Natural killer cell (primary cell): ENCODE data around the gene VSTM2B. TPM values are rescaled to one million over a fixed set of nuclear protein-coding genes. Genes with fewer than 3 reads are reported as not detected.

Experiments
- ATAC-seq, 3 donors: fragments of 150-1000 bp in 2 of 3; fragments of 200-7000 bp in 1 of 3; cut with Tn5 transposase; 1 replicate in 1 of 3; 2 replicates in 2 of 3; pipeline ENCODE4 v1.10.0; 2021; ENCODE audit warnings: mild to moderate bottlenecking in 2 of 3, moderate library complexity in 2 of 3
- DNase-seq, 2 donors: peaks; one replicate each; pipeline versions ENCODE4 v3.0.0 to v3.0.0-alpha.2; 2013 to 2021; ENCODE audit warnings: mixed read lengths in 1 of 2
- H3K27ac ChIP-seq: one replicate; pipeline ENCODE4 v1.5.1; 2013; ENCODE audit warnings: mild to moderate bottlenecking, low read length
- H3K27me3 ChIP-seq: one replicate; pipeline ENCODE4 v1.6.1; 2013; ENCODE audit warnings: low read length; ENCODE audit not compliant: control insufficient read depth, insufficient read depth
- H3K36me3 ChIP-seq: one replicate; pipeline ENCODE4 v1.6.1; 2013; ENCODE audit warnings: low read length; ENCODE audit not compliant: control insufficient read depth, insufficient read depth
- H3K4me1 ChIP-seq: one replicate; pipeline ENCODE4 v1.6.1; 2013; ENCODE audit warnings: low read length; ENCODE audit not compliant: control insufficient read depth, insufficient read depth
- H3K4me3 ChIP-seq: one replicate; pipeline ENCODE4 v1.5.1; 2013; ENCODE audit warnings: low read length
- H3K9me3 ChIP-seq: one replicate; pipeline ENCODE4 v1.6.1; 2013; ENCODE audit warnings: low read length; ENCODE audit not compliant: control insufficient read depth, insufficient read depth
- H3K27ac Mint-ChIP-seq, 2 donors: one replicate each; pipeline ENCODE4 v1.8.0; 2022; ENCODE audit warnings: mild to moderate bottlenecking in 2 of 2, mixed read lengths in 2 of 2, moderate library complexity in 1 of 2
- H3K27me3 Mint-ChIP-seq, 2 donors: one replicate each; pipeline ENCODE4 v1.8.0; 2022; ENCODE audit warnings: low read depth in 2 of 2, mixed read lengths in 2 of 2
- H3K36me3 Mint-ChIP-seq: one replicate; pipeline ENCODE4 v1.8.0; 2022; ENCODE audit warnings: mixed read lengths
- H3K4me1 Mint-ChIP-seq, 2 donors: one replicate each; pipeline ENCODE4 v1.8.0; 2022; ENCODE audit warnings: mixed read lengths in 2 of 2
- H3K4me3 Mint-ChIP-seq: one replicate; pipeline ENCODE4 v1.8.0; 2022; ENCODE audit warnings: mild to moderate bottlenecking, moderate library complexity, mixed read lengths
- H3K9me3 Mint-ChIP-seq, 2 donors: one replicate each; pipeline ENCODE4 v1.8.0; 2022; ENCODE audit warnings: mixed read lengths in 2 of 2
- CTCF ChIP-seq: fragments of 200-600 bp; IDR thresholded peaks from one replicate; pipeline ENCODE4 v1.8.0; 2022; ENCODE audit warnings: antibody characterized with exemption
- WGBS: methylation state at CpG from one replicate; pipeline ENCODE4 v1.1.7; 2013; ENCODE audit warnings: missing lambda C conversion rate; ENCODE audit not compliant: insufficient coverage; 5-methylcytosine and 5-hydroxymethylcytosine counted together
- intact Hi-C: fragments of 100-400 bp; cut with micrococcal nuclease; formaldehyde crosslinking; loops from one replicate; pipeline ENCODE4 v1.14.2; 2022
- total RNA-seq, 4 donors: library from RNA; stranded (reverse); fragments of 120-200 nt in 1 of 4; gene quantifications; one replicate each; pipeline versions ENCODE4 v1.2.3 to v1.2.4, GENCODE V29; 2013 to 2022

The VSTM2B gene
- total RNA-seq, 3 donors from 2014 or later (not counting 1 experiment from before 2014, with no cell fraction given): not detected

- intact Hi-C loops: no loop called here
- Histone ChIP-seq H3K4me3 (no peak overlapping the region), H3K36me3 (no peaks in the 10 kb centered on the region), H3K4me1 (peaks cover 30% of the 10 kb centered on the region), H3K9me3 (no peaks in the 10 kb centered on the region), H3K27me3 (peaks cover 25% of the 10 kb centered on the region), H3K27ac (no peak overlapping the region)
- TF ChIP-seq CTCF: no peak
- ATAC-seq (peak in 1 of 3 donors; percentile 20), DNase-seq (no peak)
- Mint-ChIP-seq H3K9me3 (no peaks in the 10 kb centered on the region), H3K36me3 (no peaks in the 10 kb centered on the region), H3K4me3 (peak overlapping the region; percentile 65), H3K27me3 (peaks cover 35 to 48% of the 10 kb centered on the region in 2 donors), H3K4me1 (peaks cover 10 to 32% of the 10 kb centered on the region in 2 donors), H3K27ac (no peak overlapping the region)
- WGBS: 2% methylated on average over 76 of the region's 80 CpGs
These were observed 622 bp upstream of the VSTM2B start for GRCh38 chr19:29524912-29525831.

- Mint-ChIP-seq H3K4me3 (peak overlapping the region; percentile 31), H3K27me3 (peaks cover 52 to 58% of the 10 kb centered on the region in 2 donors), H3K9me3 (no peaks in the 10 kb centered on the region), H3K4me1 (peaks cover 10 to 32% of the 10 kb centered on the region in 2 donors), H3K36me3 (no peaks in the 10 kb centered on the region), H3K27ac (no peak overlapping the region)
- peaks cover 27% of the 10 kb centered on the region for H3K27me3 ChIP-seq
- DNase-seq (peak in 1 of 2 donors; percentile 20), ATAC-seq (no peak)
- intact Hi-C loops: no loop called here
- peaks cover 30% of the 10 kb centered on the region for H3K4me1 ChIP-seq
- H3K9me3 ChIP-seq: no peaks in the 10 kb centered on the region
- no peak for TF ChIP-seq CTCF
- H3K36me3 ChIP-seq: no peaks in the 10 kb centered on the region
- H3K4me3 ChIP-seq: no peak overlapping the region
- WGBS: 1% methylated on average over 78 of the region's 79 CpGs
- H3K27ac ChIP-seq: no peak overlapping the region
These were observed 1.1 kb downstream of the VSTM2B start for GRCh38 chr19:29526730-29527499.

GRCh38 chr19:29527500-29528328, 1.9 kb downstream of the VSTM2B start:
- Histone ChIP-seq H3K27ac (no peak overlapping the region), H3K4me1 (peaks cover 30% of the 10 kb centered on the region), H3K36me3 (no peaks in the 10 kb centered on the region), H3K4me3 (no peak overlapping the region), H3K9me3 (no peaks in the 10 kb centered on the region), H3K27me3 (peaks cover 27% of the 10 kb centered on the region)
- Mint-ChIP-seq H3K27me3 (peaks cover 58 to 60% of the 10 kb centered on the region in 2 donors), H3K27ac (no peak overlapping the region), H3K4me3 (peak overlapping the region; percentile 65), H3K9me3 (no peaks in the 10 kb centered on the region), H3K36me3 (no peaks in the 10 kb centered on the region), H3K4me1 (peaks cover 10 to 32% of the 10 kb centered on the region in 2 donors)
- intact Hi-C loops: no loop called here
- TF ChIP-seq CTCF: no peak
- DNase-seq (no peak), ATAC-seq (no peak)
- 18% methylated on average over 31 of the region's 31 CpGs for WGBS
